ENCODE data around the gene MSRB3.

GRCh38 chr12:65495233-65495632 lies 216.8 kb downstream of the MSRB3 start:
- TF ChIP-seq YY1 (IDR thresholded peaks at IDR 0.05): no peak
- TF ChIP-seq CTCF (IDR thresholded peaks at IDR 0.05; ENCODE audit: low read depth, low read length, missing input control): no peak
- TF ChIP-seq, protein P1, sequence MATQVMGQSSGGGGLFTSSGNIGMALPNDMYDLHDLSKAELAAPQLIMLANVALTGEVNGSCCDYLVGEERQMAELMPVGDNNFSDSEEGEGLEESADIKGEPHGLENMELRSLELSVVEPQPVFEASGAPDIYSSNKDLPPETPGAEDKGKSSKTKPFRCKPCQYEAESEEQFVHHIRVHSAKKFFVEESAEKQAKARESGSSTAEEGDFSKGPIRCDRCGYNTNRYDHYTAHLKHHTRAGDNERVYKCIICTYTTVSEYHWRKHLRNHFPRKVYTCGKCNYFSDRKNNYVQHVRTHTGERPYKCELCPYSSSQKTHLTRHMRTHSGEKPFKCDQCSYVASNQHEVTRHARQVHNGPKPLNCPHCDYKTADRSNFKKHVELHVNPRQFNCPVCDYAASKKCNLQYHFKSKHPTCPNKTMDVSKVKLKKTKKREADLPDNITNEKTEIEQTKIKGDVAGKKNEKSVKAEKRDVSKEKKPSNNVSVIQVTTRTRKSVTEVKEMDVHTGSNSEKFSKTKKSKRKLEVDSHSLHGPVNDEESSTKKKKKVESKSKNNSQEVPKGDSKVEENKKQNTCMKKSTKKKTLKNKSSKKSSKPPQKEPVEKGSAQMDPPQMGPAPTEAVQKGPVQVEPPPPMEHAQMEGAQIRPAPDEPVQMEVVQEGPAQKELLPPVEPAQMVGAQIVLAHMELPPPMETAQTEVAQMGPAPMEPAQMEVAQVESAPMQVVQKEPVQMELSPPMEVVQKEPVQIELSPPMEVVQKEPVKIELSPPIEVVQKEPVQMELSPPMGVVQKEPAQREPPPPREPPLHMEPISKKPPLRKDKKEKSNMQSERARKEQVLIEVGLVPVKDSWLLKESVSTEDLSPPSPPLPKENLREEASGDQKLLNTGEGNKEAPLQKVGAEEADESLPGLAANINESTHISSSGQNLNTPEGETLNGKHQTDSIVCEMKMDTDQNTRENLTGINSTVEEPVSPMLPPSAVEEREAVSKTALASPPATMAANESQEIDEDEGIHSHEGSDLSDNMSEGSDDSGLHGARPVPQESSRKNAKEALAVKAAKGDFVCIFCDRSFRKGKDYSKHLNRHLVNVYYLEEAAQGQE (IDR thresholded peaks at IDR 0.05): no peak
- TF ChIP-seq, protein P2, sequence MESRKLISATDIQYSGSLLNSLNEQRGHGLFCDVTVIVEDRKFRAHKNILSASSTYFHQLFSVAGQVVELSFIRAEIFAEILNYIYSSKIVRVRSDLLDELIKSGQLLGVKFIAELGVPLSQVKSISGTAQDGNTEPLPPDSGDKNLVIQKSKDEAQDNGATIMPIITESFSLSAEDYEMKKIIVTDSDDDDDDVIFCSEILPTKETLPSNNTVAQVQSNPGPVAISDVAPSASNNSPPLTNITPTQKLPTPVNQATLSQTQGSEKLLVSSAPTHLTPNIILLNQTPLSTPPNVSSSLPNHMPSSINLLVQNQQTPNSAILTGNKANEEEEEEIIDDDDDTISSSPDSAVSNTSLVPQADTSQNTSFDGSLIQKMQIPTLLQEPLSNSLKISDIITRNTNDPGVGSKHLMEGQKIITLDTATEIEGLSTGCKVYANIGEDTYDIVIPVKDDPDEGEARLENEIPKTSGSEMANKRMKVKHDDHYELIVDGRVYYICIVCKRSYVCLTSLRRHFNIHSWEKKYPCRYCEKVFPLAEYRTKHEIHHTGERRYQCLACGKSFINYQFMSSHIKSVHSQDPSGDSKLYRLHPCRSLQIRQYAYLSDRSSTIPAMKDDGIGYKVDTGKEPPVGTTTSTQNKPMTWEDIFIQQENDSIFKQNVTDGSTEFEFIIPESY (IDR thresholded peaks at IDR 0.05): no peak
- no peak for TF ChIP-seq RAD21 (IDR thresholded peaks at IDR 0.05)
- TF ChIP-seq, protein P3, sequence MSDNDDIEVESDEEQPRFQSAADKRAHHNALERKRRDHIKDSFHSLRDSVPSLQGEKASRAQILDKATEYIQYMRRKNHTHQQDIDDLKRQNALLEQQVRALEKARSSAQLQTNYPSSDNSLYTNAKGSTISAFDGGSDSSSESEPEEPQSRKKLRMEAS (IDR thresholded peaks at IDR 0.05): no peak
- no peak for TF ChIP-seq EGR1 (IDR thresholded peaks at IDR 0.05; ENCODE audit: low read depth in 2 of 2)
- TF ChIP-seq TAF1 (conservative IDR thresholded peaks at IDR 0.05): no peak
- no peak for TF ChIP-seq GABPA (IDR thresholded peaks at IDR 0.05 in 1 of 2, conservative IDR thresholded peaks at IDR 0.05 in 1 of 2)
- TF ChIP-seq SP1 (IDR thresholded peaks at IDR 0.05): no peak
- no peak for TF ChIP-seq ATF3 (IDR thresholded peaks at IDR 0.05)
- TF ChIP-seq RXRA (IDR thresholded peaks at IDR 0.05): no peak
- no peak for TF ChIP-seq FOXA2 (IDR thresholded peaks at IDR 0.05)

All from liver (tissue), 3 donors.